PC-3 (cell line): ENCODE measurements around the gene PALS2. TPM values are rescaled to one million over a fixed set of nuclear protein-coding genes. Genes with fewer than 3 reads are reported as not detected.

Source experiments
- ATAC-seq: fragments of 200-7000 bp; cut with Tn5 transposase; 2 replicates; pipeline ENCODE4 v1.9.1; 2020; ENCODE audit warnings: mild to moderate bottlenecking, moderate library complexity
- BruUV-seq: library from RNA; stranded (reverse); fragments of 400-500 nt; replicated peaks from 2 replicates; lab custom pipeline; 2021; lab: Mats Ljungman, UMichigan
- CTCF ChIA-PET: fragments of 300-600 bp; sonication (Branson Sonifier 250); formaldehyde crosslinking; loops from one replicate; lab custom pipeline; 2022; ENCODE audit warnings: antibody characterized with exemption; lab: Charles Lee
- POLR2A ChIA-PET: fragments of 300-600 bp; sonication (Branson Sonifier 250); formaldehyde crosslinking; loops from one replicate; lab custom pipeline; 2022; ENCODE audit warnings: antibody characterized with exemption; ENCODE audit not compliant: unreplicated experiment; lab: Charles Lee
- DNase-seq: peaks from one replicate; pipeline ENCODE4 v3.0.0-alpha.2; 2015
- H2AFZ ChIP-seq: fragments of 300-600 bp; sonication (generic); 2 replicates; pipeline ENCODE4 v1.6.0; 2016; ENCODE audit warnings: antibody characterized with exemption, low read length
- H3F3A ChIP-seq: fragments of 300-600 bp; sonication (generic); one replicate; pipeline ENCODE4 v1.6.0; 2017; ENCODE audit warnings: antibody characterized with exemption, low read length, control low read depth, mild to moderate bottlenecking; ENCODE audit not compliant: unreplicated experiment
- H3K27ac ChIP-seq: fragments of 300-600 bp; sonication (generic); 2 replicates; pipeline ENCODE4 v1.5.1; 2016; ENCODE audit warnings: mild to moderate bottlenecking, low read length
- H3K27me3 ChIP-seq: fragments of 300-600 bp; sonication (generic); 2 replicates; pipeline ENCODE4 v1.6.1; 2016; ENCODE audit warnings: low read length, mixed read lengths
- H3K36me3 ChIP-seq: fragments of 300-600 bp; sonication (generic); 2 replicates; pipeline ENCODE4 v1.6.1; 2016; ENCODE audit warnings: low read depth, mixed run types, low read length, mixed read lengths
- H3K4me1 ChIP-seq: fragments of 300-600 bp; sonication (generic); 2 replicates; pipeline ENCODE4 v1.5.1; 2016; ENCODE audit warnings: low read length; ENCODE audit not compliant: insufficient read depth
- H3K4me2 ChIP-seq: fragments of 300-600 bp; sonication (generic); 2 replicates; pipeline ENCODE4 v1.6.0; 2016; ENCODE audit warnings: low read length
- H3K4me3 ChIP-seq: fragments of 300-600 bp; sonication (generic); 2 replicates; pipeline ENCODE4 v1.5.1; 2016; ENCODE audit warnings: mild to moderate bottlenecking, low read length, mixed read lengths
- H3K79me2 ChIP-seq: fragments of 300-600 bp; sonication (generic); 2 replicates; pipeline ENCODE4 v1.6.1; 2017; ENCODE audit warnings: low read length, mixed read lengths
- H3K9ac ChIP-seq: fragments of 300-600 bp; sonication (generic); 2 replicates; pipeline ENCODE4 v1.6.0; 2016; ENCODE audit warnings: mild to moderate bottlenecking, low read length
- H3K9me2 ChIP-seq: fragments of 300-600 bp; sonication (generic); replicated peaks from 2 replicates; pipeline ENCODE4 v1.6.1; 2016; ENCODE audit warnings: mixed run types, low read length, mixed read lengths
- H3K9me3 ChIP-seq: fragments of 300-600 bp; sonication (generic); 2 replicates; pipeline ENCODE4 v1.6.1; 2016; ENCODE audit warnings: low read length, mixed read lengths
- H4K20me1 ChIP-seq: fragments of 300-600 bp; sonication (generic); 2 replicates; pipeline ENCODE4 v1.6.1; 2016; ENCODE audit warnings: low read length, mixed read lengths
- EZH2 ChIP-seq: fragments of 300-600 bp; sonication (generic); IDR thresholded peaks from one replicate; pipeline ENCODE4 v1.6.1; 2017; ENCODE audit warnings: antibody characterized with exemption, mild to moderate bottlenecking, low read length; ENCODE audit not compliant: unreplicated experiment
- EZH2phosphoT487 ChIP-seq: fragments of 300-600 bp; sonication (generic); IDR thresholded peaks from 2 replicates; pipeline ENCODE4 v1.6.1; 2018; ENCODE audit warnings: mild to moderate bottlenecking, antibody characterized with exemption, low read length, borderline replicate concordance
- intact Hi-C: fragments of 100-400 bp; cut with micrococcal nuclease; formaldehyde crosslinking; loops from 2 replicates; pipeline ENCODE4 v1.9.0; 2023
- total RNA-seq: library from RNA; depleted of rRNA; stranded (reverse); fragments of >200 nt; gene quantifications from 2 replicates; pipeline ENCODE4 v1.2.3, GENCODE V29; 2014
- TF ChIP-seq, protein P1 (sequence below): fragments of 300-600 bp; sonication (generic); conservative IDR thresholded peaks from 2 replicates; pipeline ENCODE4 v1.5.1; 2017; ENCODE audit warnings: antibody characterized with exemption, low read depth, mild to moderate bottlenecking, low read length

The PALS2 gene
- total RNA-seq, 1 experiment from 2014 or later, result 10.8 TPM

DNA sequence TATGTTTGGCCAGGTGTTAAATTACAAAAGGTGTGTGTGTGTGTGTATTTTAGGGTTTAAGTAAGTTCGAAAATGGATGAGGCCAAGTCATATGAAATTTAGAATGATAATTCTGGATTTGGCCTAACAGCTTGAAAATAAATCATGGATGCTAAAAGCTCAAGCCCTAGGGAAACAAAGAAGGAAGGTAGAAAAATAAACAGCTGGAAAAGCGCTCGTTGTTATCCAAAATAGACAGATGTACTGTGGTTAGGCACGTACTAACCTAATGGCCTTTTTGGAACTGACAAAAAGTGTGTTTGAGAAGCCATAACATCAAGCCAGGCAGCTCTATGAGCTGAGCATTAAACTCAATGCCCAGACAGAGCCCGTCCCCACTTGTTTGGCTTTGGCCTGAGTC, 17.5 kb upstream of the PALS2 start:
- no peak overlapping the region for H3K4me3 ChIP-seq
- H3K9me3 ChIP-seq, result no peaks in the 10 kb centered on the region
- H3K36me3 ChIP-seq, result no peaks in the 10 kb centered on the region
- ATAC-seq (no peak), DNase-seq (no peak)
- H3K4me1 ChIP-seq, result no peaks in the 10 kb centered on the region
- ChIA-PET POLR2A (no interaction called here), CTCF (no interaction called here)
- H2AFZ ChIP-seq, result no peak overlapping the region
- intact Hi-C loops, result no loop called here
- no peaks in the 10 kb centered on the region for H3F3A ChIP-seq
- H3K9me2 ChIP-seq, result no peaks in the 10 kb centered on the region
- H3K4me2 ChIP-seq, result no peak overlapping the region
- H3K9ac ChIP-seq, result no peak overlapping the region
- H3K79me2 ChIP-seq, result no peaks in the 10 kb centered on the region
- BruUV-seq, result no TSS peak
- H3K27ac ChIP-seq, result no peak overlapping the region
- TF ChIP-seq, protein P1, sequence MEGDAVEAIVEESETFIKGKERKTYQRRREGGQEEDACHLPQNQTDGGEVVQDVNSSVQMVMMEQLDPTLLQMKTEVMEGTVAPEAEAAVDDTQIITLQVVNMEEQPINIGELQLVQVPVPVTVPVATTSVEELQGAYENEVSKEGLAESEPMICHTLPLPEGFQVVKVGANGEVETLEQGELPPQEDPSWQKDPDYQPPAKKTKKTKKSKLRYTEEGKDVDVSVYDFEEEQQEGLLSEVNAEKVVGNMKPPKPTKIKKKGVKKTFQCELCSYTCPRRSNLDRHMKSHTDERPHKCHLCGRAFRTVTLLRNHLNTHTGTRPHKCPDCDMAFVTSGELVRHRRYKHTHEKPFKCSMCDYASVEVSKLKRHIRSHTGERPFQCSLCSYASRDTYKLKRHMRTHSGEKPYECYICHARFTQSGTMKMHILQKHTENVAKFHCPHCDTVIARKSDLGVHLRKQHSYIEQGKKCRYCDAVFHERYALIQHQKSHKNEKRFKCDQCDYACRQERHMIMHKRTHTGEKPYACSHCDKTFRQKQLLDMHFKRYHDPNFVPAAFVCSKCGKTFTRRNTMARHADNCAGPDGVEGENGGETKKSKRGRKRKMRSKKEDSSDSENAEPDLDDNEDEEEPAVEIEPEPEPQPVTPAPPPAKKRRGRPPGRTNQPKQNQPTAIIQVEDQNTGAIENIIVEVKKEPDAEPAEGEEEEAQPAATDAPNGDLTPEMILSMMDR, result no peak
- TF ChIP-seq EZH2phosphoT487 (no peak), EZH2 (no peak)
- H3K27me3 ChIP-seq, result peaks cover 66% of the 10 kb centered on the region
- H4K20me1 ChIP-seq, result no peaks in the 10 kb centered on the region

DNA sequence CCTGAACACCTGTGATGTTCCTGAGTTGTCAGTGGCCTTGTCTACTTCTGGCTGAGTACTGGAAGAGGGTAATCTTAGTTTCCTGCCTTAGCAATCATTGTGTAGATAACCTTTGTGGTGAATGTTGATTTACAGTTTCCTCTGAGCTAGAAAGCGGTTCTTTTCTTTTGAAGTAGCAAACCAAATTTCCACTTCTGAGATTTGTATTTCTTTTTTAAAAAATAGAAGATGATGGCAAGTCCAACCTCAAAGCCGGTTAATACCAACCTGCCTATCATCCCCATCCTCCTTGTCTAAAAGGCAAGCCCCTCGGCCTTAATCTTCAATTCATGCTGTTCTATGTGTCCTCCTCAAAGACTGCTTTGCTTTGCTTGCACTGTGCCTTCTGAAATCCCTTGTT, 12.5 kb upstream of the PALS2 start:
- BruUV-seq, result no TSS peak
- TF ChIP-seq EZH2phosphoT487, result no peak
- TF ChIP-seq EZH2, result no peak
- TF ChIP-seq, protein P1, result no peak
- peaks cover 47% of the 10 kb centered on the region for H3K27me3 ChIP-seq
- no peaks in the 10 kb centered on the region for H3K9me3 ChIP-seq
- no peaks in the 10 kb centered on the region for H3F3A ChIP-seq
- H3K36me3 ChIP-seq, result no peaks in the 10 kb centered on the region
- H3K9me2 ChIP-seq, result no peaks in the 10 kb centered on the region
- ChIA-PET POLR2A (no interaction called here), CTCF (no interaction called here)
- intact Hi-C loops, result no loop called here
- H3K79me2 ChIP-seq, result no peaks in the 10 kb centered on the region
- no peak overlapping the region for H3K4me3 ChIP-seq
- H3K4me1 ChIP-seq, result no peaks in the 10 kb centered on the region
- no peak overlapping the region for H2AFZ ChIP-seq
- H4K20me1 ChIP-seq, result no peaks in the 10 kb centered on the region
- no peak overlapping the region for H3K4me2 ChIP-seq
- no peak overlapping the region for H3K9ac ChIP-seq
- DNase-seq, result no peak
- no peak overlapping the region for H3K27ac ChIP-seq
- no peak for ATAC-seq

DNA sequence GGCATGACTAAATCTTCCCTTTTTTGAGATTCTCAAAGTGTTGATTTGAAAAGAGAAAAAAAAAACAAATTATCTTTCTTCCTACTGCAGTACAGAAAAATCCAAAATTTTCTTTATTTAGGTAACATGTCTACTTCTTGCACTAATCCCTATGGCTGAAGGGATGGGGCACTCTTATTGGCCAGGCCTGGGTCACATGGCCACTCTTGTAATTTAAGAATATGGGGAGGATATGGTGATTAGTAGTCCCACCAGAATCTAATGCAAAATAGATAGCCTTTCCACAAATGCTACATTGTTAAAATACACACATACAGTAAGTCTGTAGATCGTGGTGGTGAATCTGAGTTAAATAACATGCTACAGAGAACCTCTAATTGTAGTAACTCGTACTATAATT, 7.0 kb upstream of the PALS2 start:
- no peak for DNase-seq
- peaks cover 56% of the 10 kb centered on the region for H3K27me3 ChIP-seq
- H3K36me3 ChIP-seq, result no peaks in the 10 kb centered on the region
- no peaks in the 10 kb centered on the region for H3K9me3 ChIP-seq
- intact Hi-C loops, result no loop called here
- H3K9me2 ChIP-seq, result no peaks in the 10 kb centered on the region
- ChIA-PET POLR2A (no interaction called here), CTCF (no interaction called here)
- no peak overlapping the region for H3K4me3 ChIP-seq
- TF ChIP-seq EZH2 (no peak), EZH2phosphoT487 (no peak)
- TF ChIP-seq, protein P1, result no peak
- H4K20me1 ChIP-seq, result no peaks in the 10 kb centered on the region
- H3K4me2 ChIP-seq, result no peak overlapping the region
- BruUV-seq, result no TSS peak
- H3K4me1 ChIP-seq, result no peaks in the 10 kb centered on the region
- H3K9ac ChIP-seq, result no peak overlapping the region
- no peaks in the 10 kb centered on the region for H3F3A ChIP-seq
- H3K79me2 ChIP-seq, result no peaks in the 10 kb centered on the region
- no peak overlapping the region for H3K27ac ChIP-seq
- H2AFZ ChIP-seq, result no peak overlapping the region
- no peak for ATAC-seq
